ENCODE measurements around the gene HOXB4.

HOXB4 gene

DNA sequence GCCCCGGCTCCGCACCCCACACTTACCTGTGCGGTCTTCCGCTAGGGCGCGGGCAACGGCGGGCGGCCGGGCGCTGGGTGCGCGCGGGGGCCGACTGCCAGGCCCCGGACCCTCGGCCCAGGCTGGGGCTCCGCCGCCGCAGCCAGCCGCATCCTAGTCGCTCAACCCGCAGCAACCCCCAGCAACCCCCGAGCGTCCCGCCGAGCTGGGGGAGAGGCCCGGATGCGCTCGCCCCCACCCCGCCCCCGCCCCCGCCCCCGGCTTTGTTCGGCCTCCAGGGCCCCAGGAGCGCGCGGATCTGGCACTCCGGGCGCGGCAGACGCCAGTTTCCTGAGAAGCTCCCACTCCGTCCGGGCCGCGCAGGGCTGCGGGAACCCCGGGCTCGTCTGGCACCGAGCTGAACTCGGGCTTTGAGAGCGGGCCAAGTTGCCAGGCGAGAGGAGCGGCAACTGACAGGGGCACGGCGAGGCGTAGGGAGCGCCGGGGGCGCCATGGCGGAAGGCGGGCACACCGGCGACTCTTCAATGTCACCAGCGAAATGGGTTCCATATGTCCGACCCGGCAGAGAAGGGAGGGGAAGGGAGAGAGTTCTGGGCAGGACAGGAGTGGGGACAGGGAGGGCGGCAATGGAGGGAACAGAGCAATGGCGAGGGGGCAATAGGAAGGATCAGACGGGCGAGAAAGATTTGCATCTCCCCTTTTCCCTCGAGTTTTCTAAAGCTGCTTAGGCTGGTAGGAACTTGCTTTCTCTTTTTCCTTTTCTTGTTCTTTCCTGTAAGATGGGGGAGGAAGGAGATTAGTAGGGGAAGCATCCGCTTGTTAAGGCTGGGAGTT is 13.7 kb downstream of the HOXB4 start:
- no peak for DNase-seq (ENCODE audit: low read depth)
- H3K4me3 ChIP-seq (ENCODE audit: low read depth, low read length): peak overlapping the region; percentile 82
- in situ Hi-C loops (cut with HindIII; ENCODE audit: low sequenced_read_pairs): no loop called here
- TF ChIP-seq, protein P1, sequence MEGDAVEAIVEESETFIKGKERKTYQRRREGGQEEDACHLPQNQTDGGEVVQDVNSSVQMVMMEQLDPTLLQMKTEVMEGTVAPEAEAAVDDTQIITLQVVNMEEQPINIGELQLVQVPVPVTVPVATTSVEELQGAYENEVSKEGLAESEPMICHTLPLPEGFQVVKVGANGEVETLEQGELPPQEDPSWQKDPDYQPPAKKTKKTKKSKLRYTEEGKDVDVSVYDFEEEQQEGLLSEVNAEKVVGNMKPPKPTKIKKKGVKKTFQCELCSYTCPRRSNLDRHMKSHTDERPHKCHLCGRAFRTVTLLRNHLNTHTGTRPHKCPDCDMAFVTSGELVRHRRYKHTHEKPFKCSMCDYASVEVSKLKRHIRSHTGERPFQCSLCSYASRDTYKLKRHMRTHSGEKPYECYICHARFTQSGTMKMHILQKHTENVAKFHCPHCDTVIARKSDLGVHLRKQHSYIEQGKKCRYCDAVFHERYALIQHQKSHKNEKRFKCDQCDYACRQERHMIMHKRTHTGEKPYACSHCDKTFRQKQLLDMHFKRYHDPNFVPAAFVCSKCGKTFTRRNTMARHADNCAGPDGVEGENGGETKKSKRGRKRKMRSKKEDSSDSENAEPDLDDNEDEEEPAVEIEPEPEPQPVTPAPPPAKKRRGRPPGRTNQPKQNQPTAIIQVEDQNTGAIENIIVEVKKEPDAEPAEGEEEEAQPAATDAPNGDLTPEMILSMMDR (IDR thresholded peaks at IDR 0.05; ENCODE audit: low read depth, low read length, missing control alignments): no peak

DNA sequence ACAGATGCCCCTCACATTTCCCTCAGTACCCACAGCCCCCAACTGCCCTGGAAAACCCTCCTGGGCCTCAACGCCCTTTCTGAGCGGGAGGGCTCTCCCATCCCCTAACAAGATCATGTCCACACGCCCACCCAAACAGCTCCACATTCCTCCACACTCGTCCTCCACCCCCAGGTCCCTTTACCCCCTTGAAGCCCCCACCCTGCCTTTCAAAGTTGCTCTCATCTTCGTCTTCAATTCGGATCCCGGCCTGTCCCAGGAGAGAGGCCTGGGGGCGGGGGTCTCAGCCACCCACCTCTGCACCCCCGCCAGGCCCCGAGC is 14.3 kb downstream of the HOXB4 start:
- in situ Hi-C loops (cut with HindIII; ENCODE audit: low sequenced_read_pairs): no loop called here

DNA sequence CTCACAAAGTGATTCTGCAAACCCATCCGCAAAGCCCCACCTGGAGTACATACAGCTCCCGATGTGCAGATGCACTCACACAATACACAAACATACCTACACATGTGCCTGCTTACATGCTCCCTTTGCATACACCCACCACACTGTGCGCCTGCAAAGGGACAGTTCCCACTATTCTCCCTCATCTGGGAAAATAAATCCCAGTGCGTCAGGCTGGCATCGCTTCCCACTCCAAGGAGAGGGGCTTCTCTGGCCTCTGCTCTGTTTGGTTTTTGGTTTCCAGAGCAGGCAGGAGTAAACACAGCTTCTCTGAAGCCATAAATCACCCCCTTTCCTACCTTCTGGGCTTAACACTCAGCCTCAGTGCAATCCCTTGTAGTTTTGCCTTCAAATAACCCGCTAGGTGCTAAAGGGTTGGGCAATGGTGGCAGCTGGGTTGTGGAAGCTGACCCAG is 14.7 kb downstream of the HOXB4 start:
- in situ Hi-C loops (cut with HindIII; ENCODE audit: low sequenced_read_pairs): no loop called here
- H3K4me3 ChIP-seq (ENCODE audit: low read depth, low read length): peak overlapping the region; percentile 82
- no peak for DNase-seq (ENCODE audit: low read depth)
- TF ChIP-seq, protein P1 (IDR thresholded peaks at IDR 0.05; ENCODE audit: low read depth, low read length, missing control alignments): no peak

More for the DNA sequence above, 14.3 kb downstream of the HOXB4 start:
- H3K4me3 ChIP-seq (ENCODE audit: low read depth, low read length): peak overlapping the region; percentile 82
- DNase-seq (ENCODE audit: low read depth): no peak
- TF ChIP-seq, protein P1 (IDR thresholded peaks at IDR 0.05; ENCODE audit: low read depth, low read length, missing control alignments): no peak

DNA sequence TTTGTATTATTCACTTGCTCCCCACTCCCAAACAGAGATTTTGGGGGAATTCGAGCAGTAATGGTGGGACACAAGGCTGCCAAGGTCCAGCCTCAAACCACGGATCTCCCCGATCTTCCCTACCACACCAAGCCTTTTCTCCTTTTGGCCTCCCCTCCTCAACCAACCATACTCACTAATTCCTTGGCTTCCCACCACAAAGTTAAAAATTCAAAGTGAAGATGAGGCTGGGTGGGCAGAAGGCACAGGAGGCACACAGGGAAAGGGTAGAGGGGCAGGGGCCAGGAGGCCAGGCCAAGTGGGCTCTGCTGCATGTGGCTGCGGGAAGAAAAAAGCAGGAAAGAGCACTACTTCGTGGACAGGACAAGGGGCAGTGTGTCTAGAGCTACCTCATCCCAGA is 15.2 kb downstream of the HOXB4 start:
- TF ChIP-seq, protein P1 (IDR thresholded peaks at IDR 0.05; ENCODE audit: low read depth, low read length, missing control alignments): no peak
- H3K4me3 ChIP-seq (ENCODE audit: low read depth, low read length): peak overlapping the region; percentile 82
- in situ Hi-C loops (cut with HindIII; ENCODE audit: low sequenced_read_pairs): no loop called here
- no peak for DNase-seq (ENCODE audit: low read depth)

DNA sequence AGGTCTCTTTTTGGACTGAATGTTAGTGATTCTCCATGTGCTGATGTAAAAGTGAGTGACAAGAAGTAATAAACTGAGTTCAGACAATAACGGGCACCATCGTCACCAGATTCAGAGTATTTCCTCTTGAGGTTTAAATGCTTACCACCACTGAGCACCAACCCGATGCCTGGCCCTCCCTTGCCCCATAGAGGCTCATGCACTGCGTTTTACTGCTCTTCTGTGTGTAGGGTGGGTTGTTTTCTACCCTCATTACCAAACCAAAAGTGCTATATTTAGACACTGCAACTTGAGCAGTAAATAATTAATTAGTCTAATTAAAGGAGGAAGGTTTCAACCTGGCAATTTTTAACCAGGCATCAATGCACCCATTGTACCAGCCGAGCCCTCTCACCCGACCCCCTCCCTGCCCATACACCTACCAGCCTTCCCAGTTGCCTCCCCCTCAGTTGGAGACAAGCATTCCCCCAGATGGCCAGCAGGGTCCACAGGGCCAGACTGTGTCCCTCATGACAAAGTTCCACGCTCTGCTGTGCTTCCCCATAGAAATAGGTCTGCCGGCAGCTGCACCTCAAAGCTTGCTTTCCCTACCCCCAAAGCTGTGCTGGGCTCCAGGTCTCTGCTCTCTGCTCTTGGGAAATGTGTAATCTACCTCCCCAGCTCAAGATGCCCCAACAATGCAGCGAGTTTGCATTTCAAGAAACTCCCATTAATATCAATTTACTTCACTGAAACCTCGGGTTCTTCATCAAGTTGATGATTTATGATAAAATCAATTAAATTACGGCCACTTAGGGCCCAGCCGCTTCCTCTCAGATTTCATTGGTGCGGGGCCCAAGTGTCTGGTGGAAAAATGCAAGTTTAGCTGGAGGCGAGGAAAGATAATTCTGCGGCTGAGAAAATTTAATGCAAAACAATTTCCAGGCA is 16.0 kb downstream of the HOXB4 start:
- H3K4me3 ChIP-seq (ENCODE audit: low read depth, low read length): peak overlapping the region; percentile 82
- no peak for DNase-seq (ENCODE audit: low read depth)
- TF ChIP-seq, protein P1 (IDR thresholded peaks at IDR 0.05; ENCODE audit: low read depth, low read length, missing control alignments): peak; percentile 62
- in situ Hi-C loops (cut with HindIII; ENCODE audit: low sequenced_read_pairs): no loop called here
